Measurements from ENCODE around the gene MARCHF6.
"Not testable (repeated sequence)": the region's sequence is repeated elsewhere in the genome, so short reads cannot be mapped to it uniquely, and the experiment has no call there.

MARCHF6 gene

DNA sequence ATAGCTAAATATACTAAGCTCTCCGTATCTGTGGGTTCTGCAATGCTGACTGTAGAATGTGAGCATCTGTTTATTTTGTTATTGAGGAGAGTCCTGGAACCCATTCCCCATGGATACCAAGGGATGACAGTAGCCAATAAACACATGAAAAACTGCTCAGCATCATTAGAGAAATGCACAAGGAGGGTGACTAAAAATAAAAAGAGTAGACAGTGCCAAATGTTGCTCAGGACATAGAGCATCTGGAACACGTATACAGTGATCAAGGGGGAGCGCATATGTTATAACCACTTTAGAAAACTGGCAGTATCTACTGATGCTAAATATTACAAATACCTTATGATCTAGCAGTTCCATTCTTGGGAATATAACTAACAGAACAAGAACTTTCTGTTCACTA lies 31.0 kb downstream of the MARCHF6 start:
- no peak for DNase-seq
- no peak overlapping the region for H2BK15ac ChIP-seq (replicated peaks; ENCODE audit: low read depth)
- no CpG with 5 or more reads among the region's 3 CpGs for WGBS (ENCODE audit: extremely low coverage, insufficient coverage, low lambda C conversion rate)
- H3K27me3 ChIP-seq (ENCODE audit: insufficient read depth, low read length, poor library complexity): no peaks in the 10 kb centered on the region
- H3K9ac ChIP-seq (ENCODE audit: low read length): no peak overlapping the region
- no peak overlapping the region for H3K18ac ChIP-seq (ENCODE audit: low read length)
- no peaks in the 10 kb centered on the region for H3K79me1 ChIP-seq (ENCODE audit: low read length)
- H3K23ac ChIP-seq (ENCODE audit: low read length): no peak overlapping the region
- H2AK5ac ChIP-seq (ENCODE audit: low read length): no peak overlapping the region
- no peaks in the 10 kb centered on the region for H3K4me1 ChIP-seq (ENCODE audit: control insufficient read depth, low read depth, low read length)
- H3K4me2 ChIP-seq (ENCODE audit: low read length): no peak overlapping the region
- H3K36me3 ChIP-seq (ENCODE audit: control insufficient read depth, insufficient read depth, low read length): no peaks in the 10 kb centered on the region
- H2BK120ac ChIP-seq (ENCODE audit: low read depth, low read length): no peak overlapping the region
- H3K4ac ChIP-seq (ENCODE audit: low read depth, low read length): no peak overlapping the region
- no peak overlapping the region for H4K5ac ChIP-seq (ENCODE audit: low read length)
- no peak overlapping the region for H3K56ac ChIP-seq (ENCODE audit: low read length)
- no peak overlapping the region for H3K4me3 ChIP-seq (ENCODE audit: low read length)
- H3K79me2 ChIP-seq (ENCODE audit: control insufficient read depth, insufficient read depth, low read length): no peaks in the 10 kb centered on the region
- H4K8ac ChIP-seq (ENCODE audit: low read depth, low read length): no peak overlapping the region
- H3K27ac ChIP-seq (ENCODE audit: low read depth, low read length): no peak overlapping the region
- no peak overlapping the region for H2BK5ac ChIP-seq (ENCODE audit: low read length)

DNA sequence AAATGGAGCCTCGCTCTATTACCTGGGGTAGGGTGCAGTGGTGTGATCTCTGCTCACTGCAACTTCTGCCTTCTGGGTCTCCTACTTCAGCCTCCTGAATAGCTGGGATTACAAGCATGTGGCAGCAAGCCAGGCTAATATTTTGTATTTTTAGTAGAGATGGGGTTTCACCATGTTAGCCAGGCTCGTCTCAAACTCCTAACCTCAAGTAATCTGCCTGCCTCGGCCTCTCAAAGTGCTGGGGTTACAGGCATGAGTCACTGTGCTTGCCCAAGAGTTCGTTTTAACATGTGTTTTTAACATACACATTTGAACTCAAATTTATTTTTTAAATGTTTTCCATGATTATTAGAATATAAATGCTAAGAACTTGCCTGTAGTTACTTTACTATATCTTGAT lies 34.2 kb downstream of the MARCHF6 start:
- Histone ChIP-seq H3K36me3 (ENCODE audit: control insufficient read depth, insufficient read depth, low read length) (no peaks in the 10 kb centered on the region), H2BK5ac (ENCODE audit: low read length) (no peak overlapping the region), H3K23ac (ENCODE audit: low read length) (no peak overlapping the region), H3K4me2 (ENCODE audit: low read length) (no peak overlapping the region), H3K79me1 (ENCODE audit: low read length) (peaks cover 1% of the 10 kb centered on the region), H2BK15ac (replicated peaks; ENCODE audit: low read depth) (no peak overlapping the region), H3K4ac (ENCODE audit: low read depth, low read length) (no peak overlapping the region), H2BK120ac (ENCODE audit: low read depth, low read length) (no peak overlapping the region), H3K27ac (ENCODE audit: low read depth, low read length) (no peak overlapping the region), H4K8ac (ENCODE audit: low read depth, low read length) (no peak overlapping the region), H3K4me3 (ENCODE audit: low read length) (no peak overlapping the region), H3K56ac (ENCODE audit: low read length) (no peak overlapping the region), H3K27me3 (ENCODE audit: insufficient read depth, low read length, poor library complexity) (no peaks in the 10 kb centered on the region), H3K18ac (ENCODE audit: low read length) (no peak overlapping the region), H3K9ac (ENCODE audit: low read length) (no peak overlapping the region), H3K4me1 (ENCODE audit: control insufficient read depth, low read depth, low read length) (no peaks in the 10 kb centered on the region), H2AK5ac (ENCODE audit: low read length) (no peak overlapping the region), H3K79me2 (ENCODE audit: control insufficient read depth, insufficient read depth, low read length) (no peaks in the 10 kb centered on the region), H4K5ac (ENCODE audit: low read length) (no peak overlapping the region)
- WGBS (ENCODE audit: extremely low coverage, insufficient coverage, low lambda C conversion rate): no CpG with 5 or more reads among the region's 4 CpGs
- DNase-seq: no peak

DNA sequence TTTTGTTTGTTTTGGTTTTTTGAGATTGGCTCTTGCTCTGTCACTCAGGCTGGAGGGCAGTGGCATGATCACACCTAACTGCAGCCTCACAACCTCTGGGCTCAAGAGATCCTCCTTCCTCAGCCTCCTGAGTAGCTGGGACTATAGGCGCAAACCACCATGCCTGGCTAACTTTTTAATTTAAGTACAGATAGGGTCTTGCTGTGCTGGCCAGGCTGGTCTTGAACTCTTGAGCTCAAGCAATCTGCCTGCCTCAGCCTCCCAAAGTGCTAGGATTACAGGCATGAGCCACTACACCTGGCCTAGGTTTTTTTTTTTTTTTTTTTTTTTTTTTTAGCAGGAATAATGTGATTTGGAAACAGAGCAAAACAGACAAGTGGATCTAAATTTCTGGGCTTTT lies 37.6 kb downstream of the MARCHF6 start:
- H4K5ac ChIP-seq (ENCODE audit: low read length): no peak overlapping the region
- no peak overlapping the region for H3K9ac ChIP-seq (ENCODE audit: low read length)
- H3K4me2 ChIP-seq (ENCODE audit: low read length): no peak overlapping the region
- no peak overlapping the region for H3K56ac ChIP-seq (ENCODE audit: low read length)
- no peak overlapping the region for H3K18ac ChIP-seq (ENCODE audit: low read length)
- no peak overlapping the region for H2AK5ac ChIP-seq (ENCODE audit: low read length)
- H4K8ac ChIP-seq (ENCODE audit: low read depth, low read length): no peak overlapping the region
- no peak overlapping the region for H2BK15ac ChIP-seq (replicated peaks; ENCODE audit: low read depth)
- H3K79me2 ChIP-seq (ENCODE audit: control insufficient read depth, insufficient read depth, low read length): no peaks in the 10 kb centered on the region
- H3K4me1 ChIP-seq (ENCODE audit: control insufficient read depth, low read depth, low read length): peaks cover 2% of the 10 kb centered on the region
- no peak overlapping the region for H2BK120ac ChIP-seq (ENCODE audit: low read depth, low read length)
- peaks cover 1% of the 10 kb centered on the region for H3K79me1 ChIP-seq (ENCODE audit: low read length)
- H2BK5ac ChIP-seq (ENCODE audit: low read length): no peak overlapping the region
- no CpG with 5 or more reads among the region's 1 CpG for WGBS (ENCODE audit: extremely low coverage, insufficient coverage, low lambda C conversion rate)
- no peak for DNase-seq
- no peaks in the 10 kb centered on the region for H3K27me3 ChIP-seq (ENCODE audit: insufficient read depth, low read length, poor library complexity)
- H3K4me3 ChIP-seq (ENCODE audit: low read length): no peak overlapping the region
- no peak overlapping the region for H3K4ac ChIP-seq (ENCODE audit: low read depth, low read length)
- no peak overlapping the region for H3K23ac ChIP-seq (ENCODE audit: low read length)
- no peaks in the 10 kb centered on the region for H3K36me3 ChIP-seq (ENCODE audit: control insufficient read depth, insufficient read depth, low read length)
- H3K27ac ChIP-seq (ENCODE audit: low read depth, low read length): no peak overlapping the region

DNA sequence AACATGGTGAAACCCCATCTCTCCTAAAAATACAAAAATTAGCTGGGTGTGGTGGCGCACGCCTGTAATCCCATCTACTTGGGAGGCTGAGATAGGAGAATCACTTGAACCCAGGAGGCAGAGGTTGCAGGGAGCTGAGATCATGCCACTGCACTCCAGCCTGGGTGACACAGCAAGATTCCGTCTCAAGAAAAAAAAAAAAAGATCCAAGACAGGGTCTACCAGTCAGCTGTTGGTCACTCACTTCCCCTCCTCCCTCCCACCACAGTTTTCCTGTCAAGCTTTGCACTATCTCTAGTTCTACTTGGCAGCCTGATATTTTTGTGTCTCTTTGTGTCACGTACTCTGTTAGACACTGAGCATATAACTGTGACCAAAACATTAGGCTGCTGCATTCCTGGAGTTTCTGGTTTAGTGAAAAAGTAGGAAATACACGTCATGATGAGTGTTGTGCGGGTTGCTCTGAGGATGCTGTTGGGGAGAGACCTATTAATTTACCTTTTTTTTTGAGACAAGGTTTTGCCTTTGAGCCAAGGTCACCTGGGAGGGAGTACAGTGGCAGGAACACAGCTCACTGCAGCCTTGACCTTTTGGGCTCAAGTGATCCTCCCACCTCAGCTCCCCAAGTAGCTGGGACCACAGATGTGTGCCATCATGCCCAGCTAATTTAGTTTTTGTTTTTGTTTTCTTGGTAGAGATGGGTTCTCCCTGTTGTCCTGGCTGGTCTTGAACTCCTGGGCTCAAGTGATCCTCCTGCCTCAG lies 39.3 kb downstream of the MARCHF6 start:
- not testable (repeated sequence) for H2BK5ac ChIP-seq (ENCODE audit: low read length); H4K5ac ChIP-seq (ENCODE audit: low read length); H3K4me3 ChIP-seq (ENCODE audit: low read length); H2BK120ac ChIP-seq (ENCODE audit: low read depth, low read length); H2AK5ac ChIP-seq (ENCODE audit: low read length); H3K23ac ChIP-seq (ENCODE audit: low read length); H2BK15ac ChIP-seq (replicated peaks; ENCODE audit: low read depth); H3K27me3 ChIP-seq (ENCODE audit: insufficient read depth, low read length, poor library complexity); DNase-seq; H3K36me3 ChIP-seq (ENCODE audit: control insufficient read depth, insufficient read depth, low read length); H3K4ac ChIP-seq (ENCODE audit: low read depth, low read length); H3K27ac ChIP-seq (ENCODE audit: low read depth, low read length); H3K4me2 ChIP-seq (ENCODE audit: low read length); H3K18ac ChIP-seq (ENCODE audit: low read length); H3K9ac ChIP-seq (ENCODE audit: low read length); H4K8ac ChIP-seq (ENCODE audit: low read depth, low read length); H3K79me1 ChIP-seq (ENCODE audit: low read length); H3K4me1 ChIP-seq (ENCODE audit: control insufficient read depth, low read depth, low read length); H3K79me2 ChIP-seq (ENCODE audit: control insufficient read depth, insufficient read depth, low read length); H3K56ac ChIP-seq (ENCODE audit: low read length)
- WGBS (ENCODE audit: extremely low coverage, insufficient coverage, low lambda C conversion rate): no CpG with 5 or more reads among the region's 6 CpGs

DNA sequence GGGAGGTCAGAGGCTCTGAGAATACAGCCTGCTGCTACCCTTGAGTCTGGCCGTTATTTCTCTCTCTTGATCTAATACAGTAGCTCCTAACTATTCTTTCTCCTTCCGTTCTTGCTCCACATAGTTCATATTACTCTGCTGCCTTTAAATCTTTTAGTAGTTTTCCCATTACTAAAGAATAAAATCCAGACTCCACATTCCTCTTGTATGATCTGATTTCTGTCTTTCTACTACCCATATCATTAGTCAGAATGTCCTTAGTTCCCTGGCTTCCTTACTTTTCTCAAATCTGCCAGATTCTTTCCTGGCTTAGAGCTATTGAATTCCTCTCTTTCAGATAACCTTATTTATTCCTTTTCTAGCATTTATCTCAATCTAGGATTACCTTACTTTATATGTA lies 40.0 kb downstream of the MARCHF6 start:
- no peak overlapping the region for H2BK15ac ChIP-seq (replicated peaks; ENCODE audit: low read depth)
- no CpG with 5 or more reads among the region's 2 CpGs for WGBS (ENCODE audit: extremely low coverage, insufficient coverage, low lambda C conversion rate)
- no peak overlapping the region for H4K5ac ChIP-seq (ENCODE audit: low read length)
- H3K9ac ChIP-seq (ENCODE audit: low read length): no peak overlapping the region
- H3K56ac ChIP-seq (ENCODE audit: low read length): no peak overlapping the region
- H3K27ac ChIP-seq (ENCODE audit: low read depth, low read length): no peak overlapping the region
- H3K79me2 ChIP-seq (ENCODE audit: control insufficient read depth, insufficient read depth, low read length): no peaks in the 10 kb centered on the region
- H3K36me3 ChIP-seq (ENCODE audit: control insufficient read depth, insufficient read depth, low read length): no peaks in the 10 kb centered on the region
- no peak overlapping the region for H3K4me3 ChIP-seq (ENCODE audit: low read length)
- H3K79me1 ChIP-seq (ENCODE audit: low read length): peaks cover 3% of the 10 kb centered on the region
- peaks cover 2% of the 10 kb centered on the region for H3K4me1 ChIP-seq (ENCODE audit: control insufficient read depth, low read depth, low read length)
- H3K4me2 ChIP-seq (ENCODE audit: low read length): no peak overlapping the region
- H3K27me3 ChIP-seq (ENCODE audit: insufficient read depth, low read length, poor library complexity): no peaks in the 10 kb centered on the region
- no peak overlapping the region for H4K8ac ChIP-seq (ENCODE audit: low read depth, low read length)
- no peak overlapping the region for H3K18ac ChIP-seq (ENCODE audit: low read length)
- H2BK120ac ChIP-seq (ENCODE audit: low read depth, low read length): no peak overlapping the region
- H2AK5ac ChIP-seq (ENCODE audit: low read length): no peak overlapping the region
- H3K4ac ChIP-seq (ENCODE audit: low read depth, low read length): no peak overlapping the region
- no peak overlapping the region for H2BK5ac ChIP-seq (ENCODE audit: low read length)
- DNase-seq: no peak
- no peak overlapping the region for H3K23ac ChIP-seq (ENCODE audit: low read length)

DNA sequence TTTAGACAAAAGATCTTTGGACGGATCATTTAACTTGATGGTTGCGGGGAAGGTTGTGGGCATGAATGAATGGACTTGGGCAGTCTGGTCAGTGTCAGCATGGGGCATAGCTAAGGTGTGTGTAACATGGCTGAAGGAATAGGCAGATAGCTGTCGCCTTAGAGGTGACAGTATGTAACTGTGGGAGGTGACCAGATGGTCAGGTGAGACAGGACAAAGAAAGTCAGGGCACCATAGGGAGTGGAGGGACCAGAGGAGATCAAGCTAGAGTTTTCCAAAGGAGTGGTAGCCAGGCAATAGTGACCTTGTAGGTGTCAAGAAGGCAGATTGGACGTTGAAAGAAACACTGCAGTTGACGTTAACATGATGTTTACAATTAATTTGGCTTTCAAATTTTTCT lies 43.1 kb downstream of the MARCHF6 start:
- H3K23ac ChIP-seq (ENCODE audit: low read length): no peak overlapping the region
- no peak overlapping the region for H2BK120ac ChIP-seq (ENCODE audit: low read depth, low read length)
- no peak overlapping the region for H3K27ac ChIP-seq (ENCODE audit: low read depth, low read length)
- H2AK5ac ChIP-seq (ENCODE audit: low read length): no peak overlapping the region
- H3K27me3 ChIP-seq (ENCODE audit: insufficient read depth, low read length, poor library complexity): no peaks in the 10 kb centered on the region
- no peak overlapping the region for H4K8ac ChIP-seq (ENCODE audit: low read depth, low read length)
- no peak overlapping the region for H4K5ac ChIP-seq (ENCODE audit: low read length)
- no peak overlapping the region for H3K4ac ChIP-seq (ENCODE audit: low read depth, low read length)
- no peak overlapping the region for H3K9ac ChIP-seq (ENCODE audit: low read length)
- H3K4me1 ChIP-seq (ENCODE audit: control insufficient read depth, low read depth, low read length): peaks cover 2% of the 10 kb centered on the region
- no peak for DNase-seq
- H3K79me1 ChIP-seq (ENCODE audit: low read length): peaks cover 2% of the 10 kb centered on the region
- H3K18ac ChIP-seq (ENCODE audit: low read length): no peak overlapping the region
- no peak overlapping the region for H3K4me2 ChIP-seq (ENCODE audit: low read length)
- H3K79me2 ChIP-seq (ENCODE audit: control insufficient read depth, insufficient read depth, low read length): no peaks in the 10 kb centered on the region
- H2BK5ac ChIP-seq (ENCODE audit: low read length): no peak overlapping the region
- H3K4me3 ChIP-seq (ENCODE audit: low read length): no peak overlapping the region
- H2BK15ac ChIP-seq (replicated peaks; ENCODE audit: low read depth): no peak overlapping the region
- no peaks in the 10 kb centered on the region for H3K36me3 ChIP-seq (ENCODE audit: control insufficient read depth, insufficient read depth, low read length)
- no peak overlapping the region for H3K56ac ChIP-seq (ENCODE audit: low read length)
- WGBS (ENCODE audit: extremely low coverage, insufficient coverage, low lambda C conversion rate): no CpG with 5 or more reads among the region's 5 CpGs

Measured in mesendoderm (in vitro differentiated cells).